C4-2B (cell line): ENCODE results near the gene EVI5.

Experiments
- H3K27ac ChIP-seq: fragments of 450-650 bp; 2 replicates; pipeline ENCODE4 v1.5.1; 2017
- CTCF ChIP-seq: fragments of 450-650 bp; conservative IDR thresholded peaks from 2 replicates; pipeline ENCODE4 v1.5.1; 2017; ENCODE audit warnings: mild to moderate bottlenecking
- ZFX ChIP-seq: fragments of 450-650 bp; IDR thresholded peaks from 2 replicates; pipeline ENCODE4 v1.6.1; 2017

The EVI5 gene

GRCh38 chr1:92707292-92707691 lies 77.6 kb downstream of the EVI5 start:
- H3K27ac ChIP-seq: no peak overlapping the region
- TF ChIP-seq ZFX (no peak), CTCF (no peak)

- no peak overlapping the region for H3K27ac ChIP-seq
- TF ChIP-seq ZFX (no peak), CTCF (no peak)
Observed at GRCh38 chr1:92705446-92705845, 79.5 kb downstream of the EVI5 start.

GRCh38 chr1:92701147-92701546 lies 83.8 kb downstream of the EVI5 start:
- TF ChIP-seq ZFX (no peak), CTCF (no peak)
- no peak overlapping the region for H3K27ac ChIP-seq

GRCh38 chr1:92698932-92699331 lies 86.0 kb downstream of the EVI5 start:
- no peak overlapping the region for H3K27ac ChIP-seq
- TF ChIP-seq ZFX (no peak), CTCF (no peak)

- TF ChIP-seq ZFX (no peak), CTCF (no peak)
- H3K27ac ChIP-seq: no peak overlapping the region
Observed at GRCh38 chr1:92695104-92695503, 89.8 kb downstream of the EVI5 start.

GRCh38 chr1:92691925-92692324 lies 93.0 kb downstream of the EVI5 start:
- TF ChIP-seq ZFX (no peak), CTCF (no peak)

GRCh38 chr1:92690212-92690906 lies 94.5 kb downstream of the EVI5 start:
- no peak overlapping the region for H3K27ac ChIP-seq
- TF ChIP-seq ZFX (no peak), CTCF (no peak)

More at GRCh38 chr1:92691925-92692324, 93.0 kb downstream of the EVI5 start:
- no peak overlapping the region for H3K27ac ChIP-seq
